Duodenal mucosa (tissue), 2 donors: Measurements from ENCODE around the gene LMCD1.
A peak's percentile ranks its signal among the peaks of the same experiment; 100 is the strongest.

Source experiments
- H3K27ac ChIP-seq: one replicate; pipeline ENCODE4 v1.7.0; 2013; ENCODE audit warnings: low read depth, low read length
- H3K27me3 ChIP-seq, 2 donors: one replicate each; pipeline ENCODE4 v1.7.0; 2013; ENCODE audit warnings: low read length in 2 of 2, control low read depth in 1 of 2; ENCODE audit not compliant: insufficient read depth in 2 of 2, control insufficient read depth in 1 of 2
- H3K36me3 ChIP-seq, 2 donors: one replicate each; pipeline ENCODE4 v1.7.0; 2013; ENCODE audit warnings: low read length in 2 of 2, control low read depth in 1 of 2; ENCODE audit not compliant: insufficient read depth in 2 of 2, control insufficient read depth in 1 of 2
- H3K4me1 ChIP-seq, 2 donors: one replicate each; pipeline ENCODE4 v1.7.0; 2013; ENCODE audit warnings: low read length in 2 of 2, control low read depth in 1 of 2; ENCODE audit not compliant: insufficient read depth in 2 of 2, control insufficient read depth in 1 of 2
- H3K4me3 ChIP-seq, 2 donors: one replicate each; pipeline ENCODE4 v1.7.0; 2013; ENCODE audit warnings: low read length in 2 of 2, low read depth in 1 of 2
- H3K9ac ChIP-seq, 2 donors: one replicate each; pipeline ENCODE4 v1.7.0; 2013; ENCODE audit warnings: low read length in 2 of 2, low read depth in 1 of 2
- H3K9me3 ChIP-seq, 2 donors: one replicate each; pipeline ENCODE4 v1.7.0; 2013; ENCODE audit warnings: low read length in 2 of 2, control low read depth in 1 of 2; ENCODE audit not compliant: control insufficient read depth in 1 of 2

LMCD1 gene

GRCh38 chr3:8622873-8623691 lies 121.5 kb downstream of the LMCD1 start:
- H3K4me1 ChIP-seq, result peaks cover 5 to 9% of the 10 kb centered on the region in 2 donors
- H3K9me3 ChIP-seq, result peaks cover 0 to 4% of the 10 kb centered on the region in 2 donors
- no peaks in the 10 kb centered on the region for H3K27me3 ChIP-seq
- H3K27ac ChIP-seq, result no peak overlapping the region
- H3K9ac ChIP-seq, result peak overlapping the region in 1 of 2 donors; percentile 14
- H3K36me3 ChIP-seq, result no peaks in the 10 kb centered on the region
- H3K4me3 ChIP-seq, result peak overlapping the region in 1 of 2 donors; percentile 55

GRCh38 chr3:8623741-8624140 lies 122.1 kb downstream of the LMCD1 start:
- no peak overlapping the region for H3K4me3 ChIP-seq
- no peak overlapping the region for H3K27ac ChIP-seq
- H3K9ac ChIP-seq, result no peak overlapping the region
- H3K36me3 ChIP-seq, result no peaks in the 10 kb centered on the region
- H3K9me3 ChIP-seq, result peaks cover 0 to 2% of the 10 kb centered on the region in 2 donors
- peaks cover 5 to 9% of the 10 kb centered on the region in 2 donors for H3K4me1 ChIP-seq
- H3K27me3 ChIP-seq, result no peaks in the 10 kb centered on the region
